NCI-H146 treated with DMSO at 0.1 percent for 48 hours (cell line): ENCODE data around the gene IL22RA2.

Experiments used
- DNase-seq: peaks from one replicate; lab custom pipeline; 2025; ENCODE audit not compliant: unreplicated experiment; lab: John Stamatoyannopoulos, UW

The IL22RA2 gene

GRCh38 chr6:137167702-137168377 is 5.6 kb downstream of the IL22RA2 start:
- no peak for DNase-seq

DNA sequence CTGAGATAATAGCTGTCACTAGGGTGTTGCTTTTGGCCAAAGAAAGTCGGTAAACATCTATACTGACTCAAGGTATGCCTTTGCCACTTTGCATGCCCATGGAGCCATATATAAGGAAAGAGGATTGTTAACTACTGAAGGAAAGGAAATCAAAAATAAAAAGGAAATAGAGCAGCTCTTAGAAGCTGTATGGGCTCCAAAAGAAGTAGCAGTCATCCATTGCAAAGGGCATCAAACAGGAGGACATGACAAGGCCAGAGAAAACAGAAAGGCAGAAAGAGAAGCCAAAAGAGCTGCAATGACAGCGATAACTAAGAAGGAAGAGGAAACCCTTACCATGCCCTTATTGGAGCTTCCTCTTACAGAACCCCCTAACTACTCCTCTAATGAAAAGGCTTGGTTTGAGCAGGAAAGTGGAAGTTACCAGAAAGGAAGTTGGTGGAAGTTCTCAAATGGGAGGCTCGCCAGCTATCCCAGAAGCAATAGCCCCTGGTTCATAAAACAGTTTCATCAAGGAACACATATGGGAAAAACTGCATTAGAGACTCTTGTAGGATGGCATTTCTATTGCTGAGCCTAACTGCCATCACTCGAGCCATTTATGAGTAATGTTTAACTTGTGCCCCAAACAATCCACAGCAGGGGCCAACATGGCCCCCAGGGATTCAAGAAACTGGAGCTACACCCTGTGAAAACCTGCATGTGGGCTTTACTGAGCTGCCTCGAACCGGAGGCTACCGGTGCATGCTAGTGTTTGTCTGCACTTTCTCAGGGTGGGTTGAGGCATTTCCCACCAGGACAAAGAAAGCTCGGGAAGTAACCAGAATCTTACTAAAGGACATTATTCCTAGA is 7.0 kb downstream of the IL22RA2 start:
- no peak for DNase-seq

DNA sequence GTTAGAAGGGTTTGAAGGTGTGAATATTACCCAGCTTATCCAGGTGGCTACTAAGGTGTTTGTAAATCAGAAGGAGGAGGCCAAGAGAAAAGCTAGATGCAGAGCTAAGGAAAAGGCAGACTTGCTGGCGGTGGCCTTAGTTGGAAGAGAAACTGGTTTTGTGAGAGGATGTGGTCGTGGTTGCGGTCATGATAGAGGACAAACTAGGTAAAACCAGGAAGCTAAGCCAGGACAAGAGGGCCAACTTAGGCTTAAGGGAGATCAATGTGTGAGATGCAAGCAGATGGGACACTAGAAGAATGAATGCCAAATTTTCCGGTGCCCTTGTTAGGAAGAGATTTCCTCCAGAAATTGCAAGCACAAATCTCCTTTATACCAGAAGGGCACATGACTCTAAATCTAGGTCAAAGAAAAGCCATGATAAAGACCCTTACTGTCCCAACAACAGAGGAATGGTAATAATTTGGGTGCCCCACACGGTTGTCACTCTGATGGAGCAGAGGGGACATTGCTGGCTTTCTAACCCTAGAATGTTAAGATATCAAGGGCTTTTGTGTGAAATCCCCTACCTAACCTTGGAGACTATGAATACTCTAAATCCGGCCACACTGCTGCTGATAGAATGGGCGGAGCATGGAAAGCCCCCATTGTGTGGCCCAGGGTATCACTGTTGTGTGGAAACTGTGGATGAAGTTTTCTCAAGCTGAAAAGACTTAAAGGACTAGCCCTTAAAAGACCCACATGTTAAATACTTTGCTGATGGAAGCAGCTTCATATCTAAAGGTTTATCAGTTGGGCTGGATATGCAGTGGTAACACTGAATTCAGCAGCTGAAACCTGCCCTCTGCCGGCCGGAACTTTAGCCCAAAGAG is 7.8 kb downstream of the IL22RA2 start:
- no peak for DNase-seq

GRCh38 chr6:137163732-137164318 is 9.6 kb downstream of the IL22RA2 start:
- no peak for DNase-seq

GRCh38 chr6:137162692-137163306 is 10.6 kb downstream of the IL22RA2 start:
- no peak for DNase-seq

DNA sequence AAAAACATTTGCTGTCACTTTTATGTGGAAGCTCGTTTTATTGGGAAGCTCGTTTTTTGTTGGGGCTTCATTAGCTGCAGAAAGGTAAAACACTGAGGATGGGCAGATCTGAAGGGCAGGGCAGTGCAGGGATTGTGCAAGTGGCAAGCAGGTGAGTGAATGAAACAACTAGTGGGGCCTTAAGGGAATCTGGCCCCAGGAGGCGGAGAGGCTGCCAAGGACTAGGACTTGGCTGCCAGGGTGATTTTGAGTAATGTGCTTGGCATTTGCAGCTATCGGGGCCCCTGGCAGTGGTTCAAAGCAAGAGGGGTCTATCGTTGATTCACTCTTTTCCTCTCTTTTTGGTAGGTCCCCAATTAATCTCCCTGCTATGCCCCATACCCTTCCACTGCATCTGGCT is 11.5 kb downstream of the IL22RA2 start:
- no peak for DNase-seq

DNA sequence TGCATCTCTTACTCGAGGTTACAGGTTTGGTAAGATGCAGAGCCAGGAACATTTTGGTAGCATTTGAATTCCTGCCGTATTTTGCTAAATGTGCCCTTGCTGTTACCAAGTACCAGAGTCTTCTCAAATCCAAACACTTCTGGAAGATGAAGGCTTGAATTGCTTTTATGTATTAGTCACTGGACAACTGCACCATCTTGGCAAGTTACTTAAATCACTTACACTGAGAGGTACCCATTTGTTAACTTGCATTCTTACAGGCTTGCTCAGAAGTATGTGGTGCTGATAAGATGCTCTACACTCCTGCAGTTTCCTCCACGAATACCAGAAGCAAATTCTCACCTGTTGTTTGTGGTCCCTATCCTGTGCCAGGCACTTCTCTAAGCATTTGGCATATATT is 12.7 kb downstream of the IL22RA2 start:
- no peak for DNase-seq

DNA sequence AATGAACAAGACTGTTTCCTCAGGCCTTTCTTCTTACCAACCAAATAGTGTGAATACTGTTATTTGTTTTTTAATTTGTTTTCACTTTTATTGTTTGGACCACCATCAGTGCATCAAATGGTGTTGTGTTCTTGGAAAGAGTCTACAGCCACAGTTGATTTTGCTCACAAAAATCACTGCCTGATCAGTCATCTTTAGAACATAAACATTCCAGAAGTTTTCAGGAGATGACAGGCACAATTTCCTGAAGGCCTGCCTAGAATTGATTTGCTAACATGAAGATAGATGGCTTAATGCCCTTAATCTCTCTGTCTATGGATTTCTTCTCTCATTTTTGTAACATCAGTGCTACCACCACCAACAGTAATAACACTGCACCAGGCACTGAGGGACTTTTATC is 13.5 kb downstream of the IL22RA2 start:
- DNase-seq: no peak

DNA sequence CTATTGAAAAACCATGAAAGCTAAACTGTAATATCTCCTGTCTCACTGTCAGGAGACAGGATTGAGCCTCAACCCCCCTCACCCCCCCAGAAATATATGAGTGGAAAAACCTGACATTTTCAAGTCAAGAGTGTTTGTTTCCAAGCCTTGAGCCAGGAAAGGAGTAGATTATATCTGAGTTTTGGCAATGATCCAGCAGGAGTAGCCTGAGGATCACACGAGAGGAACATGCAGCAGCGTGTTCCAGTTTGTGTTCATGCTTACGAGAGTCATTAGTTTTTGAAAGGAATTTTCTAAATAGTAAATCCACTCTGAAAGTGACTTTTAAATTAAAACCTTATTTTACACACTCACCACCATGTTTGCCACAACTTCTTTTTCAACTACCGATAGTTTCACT is 15.8 kb downstream of the IL22RA2 start:
- DNase-seq: no peak

DNA sequence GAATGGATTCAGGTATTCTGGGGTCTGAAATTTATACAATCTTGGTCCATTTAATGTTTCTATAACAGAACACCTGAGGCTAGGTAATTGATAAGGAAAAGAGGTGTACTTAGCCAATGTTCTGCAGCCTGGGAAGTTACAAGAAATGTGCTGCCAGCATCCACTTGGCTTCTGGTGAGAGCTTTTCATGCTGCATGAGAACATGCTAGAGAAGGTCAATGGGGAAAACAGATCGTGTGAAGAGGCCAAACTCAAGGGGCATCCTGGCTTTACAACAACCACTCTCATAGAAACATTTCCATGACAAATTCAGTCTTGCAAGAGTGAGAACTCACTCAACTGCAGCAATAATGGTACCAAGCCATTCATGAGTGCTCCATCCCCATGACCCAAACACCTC is 16.8 kb downstream of the IL22RA2 start:
- no peak for DNase-seq

DNA sequence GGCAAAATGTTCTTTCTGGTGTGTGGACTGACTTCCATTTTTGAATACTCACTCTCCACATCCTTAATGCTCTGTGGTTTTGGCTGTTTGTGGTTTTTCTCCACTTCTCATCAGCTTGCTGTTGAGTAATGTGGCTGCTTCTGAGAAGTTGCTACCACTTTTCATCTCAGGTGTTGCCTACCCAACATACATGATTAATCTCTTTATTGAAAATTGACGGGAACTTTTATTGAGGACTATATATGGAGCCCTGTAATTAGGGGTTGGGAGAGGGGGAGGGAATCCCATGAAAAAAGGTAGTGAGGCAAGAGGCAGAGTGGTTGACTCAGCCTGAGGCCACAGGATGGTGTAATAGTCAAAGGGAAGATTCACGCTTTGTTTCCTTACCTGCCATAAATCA is 17.6 kb downstream of the IL22RA2 start:
- DNase-seq: no peak

- DNase-seq: no peak
These were observed 23.4 kb downstream of the IL22RA2 start for GRCh38 chr6:137150072-137150471.

DNA sequence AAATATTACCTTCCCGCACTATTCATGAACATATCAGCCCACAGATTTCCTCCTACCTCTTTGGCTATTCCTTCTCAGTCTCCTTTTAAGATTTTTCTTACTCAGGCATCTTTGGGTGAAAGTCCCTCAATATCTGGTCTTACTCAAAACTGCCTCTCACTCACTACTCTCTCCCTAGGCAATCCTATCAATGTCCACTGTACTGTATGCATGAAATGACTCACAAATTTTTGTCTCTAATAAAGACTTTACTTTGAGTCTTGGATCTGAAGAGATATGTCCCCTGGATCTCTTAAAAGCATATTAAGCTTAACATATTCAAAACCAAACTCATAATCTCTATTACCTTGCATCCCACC is 24.4 kb downstream of the IL22RA2 start:
- DNase-seq: no peak

DNA sequence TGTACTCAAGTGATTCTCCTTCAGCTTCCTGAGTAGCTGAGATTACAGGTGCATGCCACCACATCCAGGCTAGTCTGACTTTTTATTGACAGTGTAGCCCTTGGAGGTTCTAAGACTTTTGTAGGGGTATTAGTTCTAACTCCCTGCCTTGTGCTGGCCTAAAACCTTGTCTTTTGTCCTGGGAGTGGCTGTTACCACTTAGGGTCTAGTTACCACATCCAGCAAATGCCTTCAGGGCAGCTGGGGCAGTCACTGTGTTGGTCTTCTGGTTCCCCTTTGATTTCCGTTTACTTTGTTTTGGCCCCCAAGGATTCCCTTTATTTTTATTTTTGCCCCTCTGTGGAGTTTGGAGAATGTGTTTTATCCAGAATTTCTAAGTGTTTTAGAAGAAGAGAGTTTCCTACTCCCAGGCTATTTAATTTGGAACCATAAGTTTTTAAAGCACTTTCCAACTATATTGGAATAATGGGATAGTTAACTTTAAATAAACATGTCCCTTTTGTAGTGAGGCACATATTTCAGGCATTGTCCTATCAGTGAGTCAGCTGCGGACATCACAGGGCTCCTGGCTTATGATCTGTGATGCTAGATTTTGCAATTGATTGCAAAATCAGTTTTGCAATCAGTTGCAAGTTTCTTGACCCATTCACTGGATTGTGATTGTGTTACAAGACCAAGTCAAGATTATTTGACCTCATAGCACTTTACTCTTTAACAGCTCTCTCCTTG is 25.0 kb downstream of the IL22RA2 start:
- no peak for DNase-seq

GRCh38 chr6:137147195-137147594 is 26.2 kb downstream of the IL22RA2 start:
- DNase-seq: no peak

GRCh38 chr6:137146206-137146605 is 27.2 kb downstream of the IL22RA2 start:
- DNase-seq: no peak

GRCh38 chr6:137145421-137145820 is 28.0 kb downstream of the IL22RA2 start:
- DNase-seq: no peak

DNA sequence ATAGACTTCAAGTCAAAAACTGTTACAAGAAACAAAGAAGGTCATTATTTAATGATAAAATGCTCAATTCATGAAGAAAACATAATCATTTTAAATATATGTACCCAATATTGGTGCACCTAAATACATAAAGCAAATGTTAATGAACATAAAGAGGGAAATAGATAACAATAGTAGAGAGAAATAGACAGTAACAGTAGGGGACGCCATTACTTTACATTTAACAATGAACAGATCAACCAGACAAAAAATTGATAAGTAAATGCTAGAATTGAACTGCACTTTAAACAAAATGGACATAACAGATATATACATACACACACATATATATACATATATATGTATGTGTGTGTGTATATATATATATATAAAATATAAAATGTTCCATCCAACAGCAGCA is 37.4 kb downstream of the IL22RA2 start:
- no peak for DNase-seq

GRCh38 chr6:137134483-137134882 is 39.0 kb downstream of the IL22RA2 start:
- DNase-seq: no peak

DNA sequence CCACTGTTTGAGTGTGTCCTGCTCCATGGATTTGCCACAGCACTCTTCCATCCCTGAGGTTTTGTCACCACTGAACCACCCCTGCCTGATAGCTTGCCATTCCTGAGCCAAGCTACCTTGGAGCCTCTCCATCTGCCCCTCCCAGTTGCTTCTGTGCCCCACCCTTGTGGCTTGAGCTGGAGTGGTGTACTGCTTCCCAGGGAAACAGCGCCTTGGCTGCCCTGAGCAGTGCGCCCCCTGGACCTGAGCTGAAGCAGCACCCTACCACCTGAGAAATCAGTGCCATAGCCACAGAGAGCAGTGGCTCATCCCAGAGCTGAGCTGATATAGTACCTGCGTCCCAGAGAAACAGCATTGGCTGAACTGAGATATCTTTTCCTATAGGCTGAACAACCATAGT is 40.3 kb downstream of the IL22RA2 start:
- DNase-seq: no peak
